NB4 (cell line): ENCODE results near the gene TAP1.

Experiments
- CTCF ChIP-seq: IDR thresholded peaks from one replicate; pipeline ENCODE4 v1.5.1; 2012; ENCODE audit warnings: low read depth, low read length
- MAX ChIP-seq: IDR thresholded peaks from 2 replicates; pipeline ENCODE4 v1.6.1; 2011; ENCODE audit warnings: low read depth, low read length
- POLR2A ChIP-seq: IDR thresholded peaks from 2 replicates; pipeline ENCODE4 v1.6.1; 2011; ENCODE audit warnings: mild to moderate bottlenecking; ENCODE audit not compliant: insufficient read length; ENCODE audit errors: extremely low read depth

GRCh38 chr6:32862725-32863124 is 9.2 kb upstream of the TAP1 start:
- TF ChIP-seq CTCF (no peak), POLR2A (no peak), MAX (no peak)
